Nephron progenitor cell (in vitro differentiated cells): ENCODE data around the gene HNRNPR.

Experiments
- DNase-seq: peaks from one replicate; pipeline ENCODE4 v3.0.0; 2021
- H3K27ac Mint-ChIP-seq: 2 replicates; pipeline ENCODE4 v1.8.0; 2021; ENCODE audit warnings: mild to moderate bottlenecking, moderate library complexity, mixed read lengths
- H3K27me3 Mint-ChIP-seq: 2 replicates; pipeline ENCODE4 v1.8.0; 2021; ENCODE audit warnings: mild to moderate bottlenecking, low read depth, mixed read lengths; ENCODE audit not compliant: poor library complexity
- H3K36me3 Mint-ChIP-seq: 2 replicates; pipeline ENCODE4 v1.8.0; 2021; ENCODE audit warnings: low read depth, mixed read lengths
- H3K4me1 Mint-ChIP-seq: 2 replicates; pipeline ENCODE4 v1.8.0; 2021; ENCODE audit warnings: mixed read lengths
- H3K4me3 Mint-ChIP-seq: 2 replicates; pipeline ENCODE4 v1.8.0; 2021; ENCODE audit warnings: mild to moderate bottlenecking, moderate library complexity, mixed read lengths
- H3K9me3 Mint-ChIP-seq: 2 replicates; pipeline ENCODE4 v1.8.0; 2021; ENCODE audit warnings: mild to moderate bottlenecking, moderate library complexity, mixed read lengths
- CTCF ChIP-seq: fragments of 200-600 bp; sonication (generic); IDR thresholded peaks from 2 replicates; pipeline ENCODE4 v1.5.0; 2021; ENCODE audit warnings: antibody characterized with exemption

Gene HNRNPR

DNA sequence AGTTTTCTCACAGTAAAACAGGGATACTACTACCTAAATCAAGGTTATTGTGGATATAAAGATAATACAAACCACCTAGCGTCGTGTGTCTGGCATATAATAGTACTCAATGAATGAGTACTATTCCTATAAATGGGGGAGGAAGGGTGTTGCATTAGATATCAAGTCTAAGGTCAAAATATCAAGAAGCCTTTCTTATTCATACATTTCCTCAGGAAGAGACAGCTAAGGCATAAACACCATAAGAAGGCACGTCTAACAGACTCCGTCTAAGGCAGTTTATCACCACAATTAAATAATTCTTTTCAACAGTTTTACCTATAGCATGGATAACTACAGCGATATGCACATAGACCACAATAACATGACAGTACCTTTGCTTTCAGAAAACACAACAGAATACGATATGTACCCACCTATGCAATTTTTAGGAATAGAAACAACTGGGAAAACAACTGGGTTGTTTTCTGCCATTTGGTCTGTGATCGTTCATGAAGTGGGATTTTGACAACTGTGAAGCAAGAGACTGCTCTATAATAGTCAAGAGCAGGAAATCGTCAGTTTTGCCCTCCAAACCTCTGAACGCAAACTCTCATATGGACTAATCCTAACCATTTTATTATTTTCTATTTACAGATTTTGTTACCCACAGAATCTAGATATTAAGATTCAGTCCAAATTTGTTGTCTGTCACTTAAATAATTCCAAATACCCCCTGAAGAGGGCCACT is 53.1 kb downstream of the HNRNPR start:
- Mint-ChIP-seq H3K36me3 (peaks cover 52% of the 10 kb centered on the region), H3K9me3 (no peaks in the 10 kb centered on the region), H3K27me3 (no peaks in the 10 kb centered on the region), H3K4me1 (peaks cover 4% of the 10 kb centered on the region), H3K4me3 (no peak overlapping the region), H3K27ac (peak overlapping the region; percentile 9)
- TF ChIP-seq CTCF = no peak
- no peak for DNase-seq

DNA sequence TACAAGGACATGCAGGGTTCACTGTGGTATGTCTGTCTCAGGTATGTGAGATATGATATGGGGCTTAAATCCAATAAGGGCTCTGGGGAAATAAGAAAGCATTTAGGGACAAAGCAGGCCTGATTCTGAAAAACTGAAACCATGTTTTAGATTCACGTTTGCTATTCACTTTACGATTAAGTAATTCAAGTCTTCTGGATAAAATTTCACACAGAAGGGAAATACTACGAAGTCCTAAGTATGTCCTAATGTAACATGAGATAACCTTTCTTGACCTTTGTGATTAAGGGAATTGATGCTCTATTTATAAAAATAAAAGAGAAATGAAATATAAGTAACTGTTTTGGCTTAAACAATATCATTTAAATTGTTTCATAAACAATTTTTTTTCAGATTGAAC is 55.4 kb downstream of the HNRNPR start:
- H3K9me3 Mint-ChIP-seq = no peaks in the 10 kb centered on the region
- peaks cover 4% of the 10 kb centered on the region for H3K4me1 Mint-ChIP-seq
- peaks cover 53% of the 10 kb centered on the region for H3K36me3 Mint-ChIP-seq
- no peak for DNase-seq
- no peak overlapping the region for H3K4me3 Mint-ChIP-seq
- no peak for TF ChIP-seq CTCF
- H3K27me3 Mint-ChIP-seq = no peaks in the 10 kb centered on the region
- H3K27ac Mint-ChIP-seq = no peak overlapping the region

- Mint-ChIP-seq H3K27me3 (no peaks in the 10 kb centered on the region), H3K4me1 (peaks cover 4% of the 10 kb centered on the region), H3K27ac (no peak overlapping the region), H3K4me3 (no peak overlapping the region), H3K9me3 (no peaks in the 10 kb centered on the region), H3K36me3 (peaks cover 54% of the 10 kb centered on the region)
- DNase-seq = no peak
- no peak for TF ChIP-seq CTCF
Observed at GRCh38 chr1:23288201-23288600, 55.9 kb downstream of the HNRNPR start.

- Mint-ChIP-seq H3K4me1 (peaks cover 4% of the 10 kb centered on the region), H3K27ac (no peak overlapping the region), H3K36me3 (peaks cover 62% of the 10 kb centered on the region), H3K27me3 (no peaks in the 10 kb centered on the region), H3K4me3 (no peak overlapping the region), H3K9me3 (no peaks in the 10 kb centered on the region)
- DNase-seq = no peak
- TF ChIP-seq CTCF = no peak
Observed at GRCh38 chr1:23286401-23286800, 57.7 kb downstream of the HNRNPR start.

DNA sequence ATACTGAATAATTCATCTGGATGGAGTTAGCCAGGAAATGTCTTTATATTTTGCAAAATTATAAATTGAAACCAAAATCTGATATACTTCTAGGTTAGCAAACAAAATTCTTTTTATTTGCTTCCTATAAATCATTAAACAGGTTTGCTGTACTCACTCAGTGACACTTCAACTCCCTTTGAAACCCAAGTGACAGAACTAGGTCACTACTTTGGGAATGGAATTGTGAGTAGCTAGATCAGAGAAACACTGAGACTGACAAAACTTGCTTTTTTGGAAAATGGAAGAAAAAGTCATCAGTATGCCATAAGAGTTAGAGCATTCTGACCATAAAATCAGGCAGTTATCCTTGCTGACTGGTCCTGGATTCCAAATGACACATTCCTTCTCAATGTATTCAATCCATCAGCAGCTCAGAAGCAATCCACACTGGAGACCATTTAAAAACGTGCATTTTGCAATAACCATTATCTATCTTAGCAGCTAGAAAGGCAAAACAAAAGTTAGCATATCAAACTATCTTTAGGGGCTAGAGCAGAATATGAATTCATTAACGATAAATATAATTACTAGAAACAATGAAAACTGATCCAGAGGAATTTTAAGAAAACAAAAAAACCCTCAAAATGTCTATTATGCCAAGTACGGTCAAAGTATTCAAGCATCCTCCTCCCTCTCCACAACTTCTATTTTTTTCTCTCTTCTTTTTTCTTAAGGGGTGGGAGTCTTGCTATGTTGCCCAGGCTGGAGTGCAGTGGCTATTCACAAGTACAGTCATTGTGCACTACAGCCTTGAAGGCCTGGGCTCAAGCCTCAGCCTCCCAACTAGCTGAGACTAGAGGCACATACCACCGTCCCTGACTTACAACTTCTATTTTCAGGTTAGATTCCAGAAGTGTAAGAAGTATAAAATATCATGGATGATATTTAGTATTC is 60.1 kb downstream of the HNRNPR start:
- no peak for TF ChIP-seq CTCF
- no peak for DNase-seq
- no peak overlapping the region for H3K27ac Mint-ChIP-seq

More for the DNA sequence above, 60.1 kb downstream of the HNRNPR start:
- Mint-ChIP-seq H3K27me3 (no peaks in the 10 kb centered on the region), H3K9me3 (no peaks in the 10 kb centered on the region), H3K4me3 (no peak overlapping the region), H3K36me3 (peaks cover 78% of the 10 kb centered on the region), H3K4me1 (peaks cover 9% of the 10 kb centered on the region)
